OCI-LY1 (cell line): Measurements from ENCODE around the gene CDKN2B.

ENCODE experiments used
- H2AFZ ChIP-seq: fragments of 200-600 bp; sonication (generic), shearing (Covaris generic); 2 replicates; pipeline ENCODE4 v1.6.0; 2014; ENCODE audit warnings: antibody characterized with exemption, mild to moderate bottlenecking, low read length
- H3F3A ChIP-seq: fragments of 200-600 bp; sonication (generic), shearing (Covaris generic); 2 replicates; pipeline ENCODE4 v1.6.0; 2014; ENCODE audit warnings: mild to moderate bottlenecking, antibody characterized with exemption, low read length, moderate library complexity; ENCODE audit not compliant: insufficient read depth
- H3K27ac ChIP-seq: fragments of 200-600 bp; sonication (generic); 2 replicates; pipeline ENCODE4 v1.5.1; 2014; ENCODE audit warnings: low read length, mixed run types, mild to moderate bottlenecking, low read depth; ENCODE audit not compliant: poor library complexity, severe bottlenecking
- H3K27me3 ChIP-seq: fragments of 200-600 bp; sonication (generic); 2 replicates; pipeline ENCODE4 v1.6.0; 2014; ENCODE audit warnings: antibody characterized with exemption, mild to moderate bottlenecking, low read length, moderate library complexity; ENCODE audit not compliant: insufficient read depth
- H3K36me3 ChIP-seq: fragments of 200-600 bp; sonication (generic); 2 replicates; pipeline ENCODE4 v1.6.1; 2014; ENCODE audit warnings: mild to moderate bottlenecking, antibody characterized with exemption, low read length, moderate library complexity, mixed read lengths; ENCODE audit not compliant: insufficient read depth
- H3K4me1 ChIP-seq: fragments of 200-600 bp; sonication (generic); 2 replicates; pipeline ENCODE4 v1.5.1; 2014; ENCODE audit warnings: mild to moderate bottlenecking, low read length, moderate library complexity; ENCODE audit not compliant: insufficient read depth, severe bottlenecking
- H3K4me2 ChIP-seq: fragments of 200-600 bp; sonication (generic), shearing (Covaris generic); 2 replicates; pipeline ENCODE4 v1.6.1; 2014; ENCODE audit warnings: low read length
- H3K4me3 ChIP-seq: fragments of 200-600 bp; sonication (generic); 2 replicates; pipeline ENCODE4 v1.5.1; 2014; ENCODE audit warnings: low read length, low read depth, mild to moderate bottlenecking, mixed read lengths; ENCODE audit not compliant: poor library complexity, severe bottlenecking
- H3K79me2 ChIP-seq: fragments of 200-600 bp; shearing (Covaris generic); 2 replicates; pipeline ENCODE4 v1.6.1; 2016; ENCODE audit warnings: mixed run types, low read length, mixed read lengths; ENCODE audit not compliant: insufficient read depth
- H3K9ac ChIP-seq: fragments of 200-600 bp; sonication (generic), shearing (Covaris generic); 2 replicates; pipeline ENCODE4 v1.6.1; 2014; ENCODE audit warnings: mild to moderate bottlenecking, low read length, mixed read lengths
- H3K9me2 ChIP-seq: fragments of 200-600 bp; sonication (generic), shearing (Covaris generic); 2 replicates; pipeline ENCODE4 v1.6.1; 2014; ENCODE audit warnings: low read depth, mild to moderate bottlenecking, low read length, mixed read lengths
- H3K9me3 ChIP-seq: fragments of 200-600 bp; shearing (Covaris generic); 2 replicates; pipeline ENCODE4 v1.6.1; 2014; ENCODE audit warnings: low read length, mixed read lengths
- H4K20me1 ChIP-seq: fragments of 200-600 bp; sonication (generic), shearing (Covaris generic); 2 replicates; pipeline ENCODE4 v1.6.0; 2016; ENCODE audit warnings: mild to moderate bottlenecking, low read length; ENCODE audit not compliant: insufficient read depth
- EZH2 ChIP-seq: fragments of 200-600 bp; sonication (generic), shearing (Covaris generic); IDR thresholded peaks from 2 replicates; pipeline ENCODE4 v1.8.0; 2017; ENCODE audit warnings: borderline replicate concordance, mixed run types, mild to moderate bottlenecking, antibody characterized with exemption, low read length, moderate library complexity, mixed read lengths
- TF ChIP-seq, protein P1 (sequence below): fragments of 200-600 bp; sonication (generic), shearing (Covaris generic); IDR thresholded peaks from 2 replicates; pipeline ENCODE4 v1.5.1; 2017; ENCODE audit warnings: mild to moderate bottlenecking, antibody characterized with exemption, low read length, moderate library complexity, mixed read lengths

Gene CDKN2B

GRCh38 chr9:21996858-21997257, 12.2 kb downstream of the CDKN2B start:
- Histone ChIP-seq H3K4me2 (peak overlapping the region; percentile 80), H3K9me3 (no peaks in the 10 kb centered on the region), H3K4me1 (peaks cover 16% of the 10 kb centered on the region), H3K79me2 (peaks cover 35% of the 10 kb centered on the region), H2AFZ (no peak overlapping the region), H3F3A (no peaks in the 10 kb centered on the region), H3K9me2 (no peaks in the 10 kb centered on the region), H3K4me3 (peak overlapping the region; percentile 85), H3K27ac (no peak overlapping the region), H3K36me3 (0 out of 2 replicates have a peak, but pooled peaks cover 19% of the 10 kb centered on the region), H3K9ac (no peak overlapping the region; the same call in 1 of the 2 replicates), H4K20me1 (no peaks in the 10 kb centered on the region), H3K27me3 (no peaks in the 10 kb centered on the region)
- TF ChIP-seq, protein P1, sequence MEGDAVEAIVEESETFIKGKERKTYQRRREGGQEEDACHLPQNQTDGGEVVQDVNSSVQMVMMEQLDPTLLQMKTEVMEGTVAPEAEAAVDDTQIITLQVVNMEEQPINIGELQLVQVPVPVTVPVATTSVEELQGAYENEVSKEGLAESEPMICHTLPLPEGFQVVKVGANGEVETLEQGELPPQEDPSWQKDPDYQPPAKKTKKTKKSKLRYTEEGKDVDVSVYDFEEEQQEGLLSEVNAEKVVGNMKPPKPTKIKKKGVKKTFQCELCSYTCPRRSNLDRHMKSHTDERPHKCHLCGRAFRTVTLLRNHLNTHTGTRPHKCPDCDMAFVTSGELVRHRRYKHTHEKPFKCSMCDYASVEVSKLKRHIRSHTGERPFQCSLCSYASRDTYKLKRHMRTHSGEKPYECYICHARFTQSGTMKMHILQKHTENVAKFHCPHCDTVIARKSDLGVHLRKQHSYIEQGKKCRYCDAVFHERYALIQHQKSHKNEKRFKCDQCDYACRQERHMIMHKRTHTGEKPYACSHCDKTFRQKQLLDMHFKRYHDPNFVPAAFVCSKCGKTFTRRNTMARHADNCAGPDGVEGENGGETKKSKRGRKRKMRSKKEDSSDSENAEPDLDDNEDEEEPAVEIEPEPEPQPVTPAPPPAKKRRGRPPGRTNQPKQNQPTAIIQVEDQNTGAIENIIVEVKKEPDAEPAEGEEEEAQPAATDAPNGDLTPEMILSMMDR = no peak
- no peak for TF ChIP-seq EZH2

DNA sequence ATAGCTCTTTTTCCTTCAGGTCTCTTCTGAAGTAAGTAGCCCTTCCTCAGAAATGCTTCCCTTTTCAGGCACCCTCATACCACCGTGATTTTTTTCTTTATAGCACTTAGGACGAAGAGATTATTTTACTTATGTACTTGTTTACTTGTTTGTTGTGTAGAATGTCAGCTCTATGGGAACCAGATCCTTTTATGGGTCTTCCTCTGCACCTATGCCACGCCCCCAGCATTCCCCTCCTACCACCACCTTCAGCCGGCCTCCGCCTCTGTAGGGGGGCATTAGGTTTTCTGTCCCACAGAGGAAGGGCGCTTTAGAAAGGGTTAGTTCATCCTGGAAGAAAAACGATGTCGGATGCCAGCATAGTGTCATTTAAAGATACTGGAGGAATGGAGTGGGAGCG, 12.7 kb downstream of the CDKN2B start:
- H3K27me3 ChIP-seq = no peaks in the 10 kb centered on the region
- H3K4me1 ChIP-seq = peaks cover 18% of the 10 kb centered on the region
- no peaks in the 10 kb centered on the region for H3K9me3 ChIP-seq
- 0 out of 2 replicates have a peak, but pooled peaks cover 19% of the 10 kb centered on the region for H3K36me3 ChIP-seq
- H3F3A ChIP-seq = no peaks in the 10 kb centered on the region
- peak overlapping the region; percentile 85 for H3K4me3 ChIP-seq
- H3K9ac ChIP-seq = peak overlapping the region; percentile 95
- no peaks in the 10 kb centered on the region for H4K20me1 ChIP-seq
- TF ChIP-seq, protein P1 = no peak
- no peak for TF ChIP-seq EZH2
- no peaks in the 10 kb centered on the region for H3K9me2 ChIP-seq
- H3K79me2 ChIP-seq = peaks cover 35% of the 10 kb centered on the region
- H3K4me2 ChIP-seq = peak overlapping the region; percentile 80
- no peak overlapping the region for H2AFZ ChIP-seq
- peak overlapping the region; percentile 98 for H3K27ac ChIP-seq

GRCh38 chr9:21995666-21996398, 13.3 kb downstream of the CDKN2B start:
- H4K20me1 ChIP-seq = no peaks in the 10 kb centered on the region
- H3F3A ChIP-seq = no peaks in the 10 kb centered on the region
- no peaks in the 10 kb centered on the region for H3K9me2 ChIP-seq
- peak overlapping the region; percentile 85 for H3K4me3 ChIP-seq
- 0 out of 2 replicates have a peak, but pooled peaks cover 19% of the 10 kb centered on the region for H3K36me3 ChIP-seq
- peaks cover 24% of the 10 kb centered on the region for H3K4me1 ChIP-seq
- H3K27me3 ChIP-seq = no peaks in the 10 kb centered on the region
- TF ChIP-seq, protein P1 = peak; percentile 48
- TF ChIP-seq EZH2 = no peak
- peak overlapping the region; percentile 95 for H3K9ac ChIP-seq
- H3K79me2 ChIP-seq = peaks cover 41% of the 10 kb centered on the region
- peak overlapping the region; percentile 80 for H3K4me2 ChIP-seq
- H2AFZ ChIP-seq = no peak overlapping the region
- H3K27ac ChIP-seq = peak overlapping the region; percentile 98
- no peaks in the 10 kb centered on the region for H3K9me3 ChIP-seq
